HCT116 (cell line): Measurements from ENCODE around the gene CCDC88C. TPM values are rescaled to one million over a fixed set of nuclear protein-coding genes. Genes with fewer than 3 reads are reported as not detected.

Experiments used
- ATAC-seq: fragments of 200-7000 bp; cut with Tn5 transposase; 2 replicates; pipeline ENCODE4 v1.9.1; 2020; ENCODE audit warnings: mild to moderate bottlenecking, moderate library complexity
- BruUV-seq: library from RNA; stranded (reverse); fragments of 400-500 nt; replicated peaks from 2 replicates; lab custom pipeline; 2021; lab: Mats Ljungman, UMichigan
- CTCF ChIA-PET: fragments of 300-600 bp; sonication (Branson Sonifier 250); formaldehyde crosslinking; loops from one replicate; lab custom pipeline; 2021; ENCODE audit warnings: antibody characterized with exemption; lab: Charles Lee
- POLR2A ChIA-PET: fragments of 300-600, 350-600 bp; sonication (Branson Sonifier 250); formaldehyde crosslinking; loops from one replicate; lab custom pipeline; 2021; ENCODE audit warnings: antibody characterized with exemption; lab: Charles Lee
- RAD21 ChIA-PET, 2 experiments: fragments of 300-600 bp; sonication (Branson Sonifier 250); formaldehyde crosslinking; loops; one replicate each; lab custom pipeline; 2023; ENCODE audit warnings: low total read pairs in 2 of 2; ENCODE audit not compliant: uncharacterized antibody in 2 of 2, unreplicated experiment in 2 of 2, low non-redundant PET in 1 of 2; lab: Charles Lee
- DNase-seq: peaks from one replicate; pipeline ENCODE4 v3.0.0-alpha.2; 2010; ENCODE audit warnings: low read depth, low spot score
- H2AFZ ChIP-seq: fragments of 200-600 bp; shearing (Covaris generic), sonication (generic); 2 replicates; pipeline ENCODE4 v1.6.1; 2017; ENCODE audit warnings: low read depth, mixed run types, mixed read lengths, antibody characterized with exemption, low read length; ENCODE audit not compliant: poor library complexity, severe bottlenecking
- H3K27ac ChIP-seq: 2 replicates; pipeline ENCODE4 v1.5.1; 2012; ENCODE audit warnings: low read depth, low read length
- H3K27me3 ChIP-seq: fragments of 200-600 bp; sonication (generic); 2 replicates; pipeline ENCODE4 v1.6.1; 2016; ENCODE audit warnings: mixed run types, low read length, mixed read lengths; ENCODE audit not compliant: insufficient read depth
- H3K36me3 ChIP-seq, 2 experiments: fragments of 200-500 bp in 1 of 2; fragments of 200-600 bp in 1 of 2; sonication (Bioruptor generic) in 1 of 2; sonication (generic) in 1 of 2; 2 replicates each; pipeline versions ENCODE4 v1.5.1 to v1.6.1; 2014 to 2016; ENCODE audit warnings: low read length in 2 of 2, inconsistent platforms in 1 of 2, mixed read lengths in 1 of 2, mixed run types in 1 of 2; ENCODE audit not compliant: insufficient read depth in 2 of 2, control insufficient read depth in 1 of 2
- H3K4me1 ChIP-seq, 2 experiments: fragments of 200-600 bp in 1 of 2; sonication (generic) in 1 of 2; 2 replicates each; pipeline versions ENCODE4 v1.5.1 to v1.6.1; 2012 to 2017; ENCODE audit warnings: low read length in 2 of 2, inconsistent platforms in 1 of 2, mild to moderate bottlenecking in 1 of 2, mixed read lengths in 1 of 2, mixed run types in 1 of 2, moderate library complexity in 1 of 2; ENCODE audit not compliant: insufficient read depth in 2 of 2, control insufficient read depth in 1 of 2
- H3K4me2 ChIP-seq: fragments of 200-600 bp; sonication (generic); 2 replicates; pipeline ENCODE4 v1.6.1; 2017; ENCODE audit warnings: mixed run types, low read length, mixed read lengths
- H3K4me3 ChIP-seq, 2 experiments: fragments of 200-600 bp in 1 of 2; sonication (generic) in 1 of 2; replicated peaks in 1 of 2; 2 replicates each; pipeline ENCODE4 v1.5.1; 2011 to 2016; ENCODE audit warnings: low read length in 2 of 2, control low read depth in 1 of 2, low read depth in 1 of 2, mild to moderate bottlenecking in 1 of 2, mixed read lengths in 1 of 2, mixed run types in 1 of 2
- H3K79me2 ChIP-seq: fragments of 200-600 bp; sonication (generic); 2 replicates; pipeline ENCODE4 v1.6.1; 2017; ENCODE audit warnings: mild to moderate bottlenecking, mixed run types, low read length, moderate library complexity, mixed read lengths; ENCODE audit not compliant: insufficient read depth
- H3K9ac ChIP-seq: fragments of 200-600 bp; sonication (generic); 2 replicates; pipeline ENCODE4 v1.6.1; 2016; ENCODE audit warnings: low read length, mixed read lengths
- H3K9me2 ChIP-seq: fragments of 200-600 bp; sonication (generic), shearing (Covaris generic); 2 replicates; pipeline ENCODE4 v1.6.1; 2017; ENCODE audit warnings: mixed run types, mild to moderate bottlenecking, moderate library complexity; ENCODE audit not compliant: insufficient read depth
- H3K9me3 ChIP-seq, 2 experiments: fragments of 200-500 bp in 1 of 2; fragments of 200-600 bp in 1 of 2; sonication (Bioruptor generic) in 1 of 2; sonication (generic) in 1 of 2; 2 replicates each; pipeline ENCODE4 v1.6.1; 2014 to 2017; ENCODE audit warnings: low read length in 2 of 2, mixed read lengths in 2 of 2, inconsistent platforms in 1 of 2, low read depth in 1 of 2, mild to moderate bottlenecking in 1 of 2, mixed run types in 1 of 2, moderate library complexity in 1 of 2; ENCODE audit not compliant: control insufficient read depth in 1 of 2, insufficient read depth in 1 of 2
- H4K20me1 ChIP-seq: fragments of 200-600 bp; sonication (generic), shearing (Covaris generic); 2 replicates; pipeline ENCODE4 v1.6.1; 2017; ENCODE audit warnings: mixed run types, mild to moderate bottlenecking, moderate library complexity; ENCODE audit not compliant: insufficient read depth
- CBX3 ChIP-seq: IDR thresholded peaks from 2 replicates; pipeline ENCODE4 v1.6.1; 2012; ENCODE audit warnings: low read depth
- CEBPB ChIP-seq: IDR thresholded peaks from 2 replicates; pipeline ENCODE4 v1.6.1; 2012; ENCODE audit warnings: low read depth
- EGR1 ChIP-seq: IDR thresholded peaks from 2 replicates; pipeline ENCODE4 v1.6.1; 2012; ENCODE audit warnings: low read depth
- EZH2phosphoT487 ChIP-seq: fragments of 200-600 bp; IDR thresholded peaks from 2 replicates; pipeline ENCODE4 v1.6.1; 2018; ENCODE audit warnings: antibody characterized with exemption, borderline replicate concordance
- FOSL1 ChIP-seq: IDR thresholded peaks from 2 replicates; pipeline ENCODE4 v1.6.1; 2012; ENCODE audit warnings: low read depth
- JUND ChIP-seq: IDR thresholded peaks from 2 replicates; pipeline ENCODE4 v1.6.1; 2012
- POLR2A ChIP-seq: IDR thresholded peaks from 2 replicates; pipeline ENCODE4 v1.7.0; 2011; ENCODE audit warnings: borderline replicate concordance; ENCODE audit not compliant: insufficient read depth, insufficient read length; ENCODE audit errors: extremely low read depth
- POLR2AphosphoS5 ChIP-seq: IDR thresholded peaks from 2 replicates; pipeline ENCODE4 v1.6.1; 2011; ENCODE audit warnings: mild to moderate bottlenecking, low read depth, low read length, moderate library complexity
- SIN3A ChIP-seq: IDR thresholded peaks from 2 replicates; pipeline ENCODE4 v1.6.1; 2012; ENCODE audit warnings: low read depth
- SP1 ChIP-seq: IDR thresholded peaks from 2 replicates; pipeline ENCODE4 v1.6.1; 2012; ENCODE audit warnings: low read depth
- SRF ChIP-seq: IDR thresholded peaks from 2 replicates; pipeline ENCODE4 v1.6.1; 2012; ENCODE audit warnings: low read depth
- ZFX ChIP-seq: fragments of 450-650 bp; IDR thresholded peaks from 2 replicates; pipeline ENCODE4 v1.6.1; 2017
- ZNF274 ChIP-seq: fragments of 200-500 bp; sonication (Bioruptor generic); IDR thresholded peaks from 2 replicates; pipeline ENCODE4 v1.6.1; 2014; ENCODE audit warnings: mild to moderate bottlenecking, low read depth, low read length, inconsistent platforms
- intact Hi-C: fragments of 100-400 bp; cut with micrococcal nuclease; formaldehyde crosslinking; loops from 2 replicates; pipeline ENCODE4 v1.10.0; 2022
- total RNA-seq: library from RNA; stranded (reverse); gene quantifications from one replicate; pipeline ENCODE4 v1.2.1, GENCODE V29; 2021; ENCODE audit not compliant: unreplicated experiment
- TF ChIP-seq, protein P1 (sequence below): IDR thresholded peaks from 2 replicates; pipeline ENCODE4 v1.6.1; 2012
- TF ChIP-seq, protein P2 (sequence below): IDR thresholded peaks from 2 replicates; pipeline ENCODE4 v1.6.1; 2011; ENCODE audit warnings: mild to moderate bottlenecking, low read length, moderate library complexity; ENCODE audit not compliant: insufficient replicate concordance; ENCODE audit errors: extremely low read depth
- TF ChIP-seq, protein P3 (sequence below), 3 experiments: fragments of 200-600 bp in 1 of 3; sonication (generic) in 1 of 3; IDR thresholded peaks in 2 of 3; conservative IDR thresholded peaks in 1 of 3; 2 replicates each; pipeline ENCODE4 v1.5.1; 2012 to 2017; ENCODE audit warnings: low read depth in 2 of 3, low read length in 2 of 3, antibody characterized with exemption in 1 of 3, borderline replicate concordance in 1 of 3, control low read depth in 1 of 3, mild to moderate bottlenecking in 1 of 3, mixed read lengths in 1 of 3, mixed run types in 1 of 3, moderate library complexity in 1 of 3; ENCODE audit not compliant: insufficient read depth in 1 of 3
- TF ChIP-seq, protein P4 (sequence below): IDR thresholded peaks from 2 replicates; pipeline ENCODE4 v1.6.1; 2012
- TF ChIP-seq, protein P5 (sequence below): IDR thresholded peaks from 2 replicates; pipeline ENCODE4 v1.6.1; 2012; ENCODE audit warnings: low read depth

Gene CCDC88C
- total RNA-seq, 1 experiment from 2014 or later: 20.8 TPM

DNA sequence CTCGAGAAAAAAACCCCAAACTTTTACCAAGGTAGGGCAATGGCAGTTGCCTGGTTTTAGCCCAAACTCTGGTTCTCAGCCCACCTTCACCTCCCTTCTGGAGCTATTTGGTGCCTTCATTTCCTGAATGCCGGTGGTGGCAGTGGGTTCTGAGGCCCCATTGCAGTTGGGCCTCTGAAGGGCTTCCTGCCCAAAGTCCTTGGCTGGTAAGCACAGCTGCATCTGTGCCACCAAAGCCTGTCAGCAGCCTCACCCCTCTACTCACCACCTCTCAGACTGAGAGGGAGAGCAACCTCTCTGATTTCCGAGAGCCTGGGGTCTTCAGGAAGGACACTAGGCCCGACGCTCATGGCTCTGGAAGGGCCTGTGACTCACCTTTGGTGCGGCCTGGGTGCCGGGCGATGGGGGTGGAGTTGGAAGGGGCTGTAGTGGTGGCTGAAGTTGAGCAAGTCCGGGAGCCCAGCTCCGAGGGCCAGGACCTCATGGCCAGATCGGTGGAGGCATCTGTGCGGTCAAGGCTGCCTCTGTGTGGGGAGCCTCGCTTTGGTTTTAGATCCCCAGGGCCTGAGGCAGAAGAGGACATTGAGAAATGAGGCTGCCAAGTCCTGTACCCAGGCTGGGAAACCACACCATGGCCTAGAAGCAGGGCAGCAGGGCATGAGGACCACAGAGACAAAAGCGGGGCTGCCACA lies 134.5 kb downstream of the CCDC88C start:
- H3K4me2 ChIP-seq: no peak overlapping the region
- ChIA-PET RAD21 (no interaction called here), CTCF (no interaction called here), POLR2A (no interaction called here)
- H3K4me1 ChIP-seq: no peaks in the 10 kb centered on the region; a peak in 1 of 4 replicates
- ATAC-seq: no peak
- H3K36me3 ChIP-seq: peaks cover 0 to 3% of the 10 kb centered on the region in 2 experiments; a peak in 2 of 4 replicates
- H3K79me2 ChIP-seq: no peaks in the 10 kb centered on the region
- TF ChIP-seq, protein P1, sequence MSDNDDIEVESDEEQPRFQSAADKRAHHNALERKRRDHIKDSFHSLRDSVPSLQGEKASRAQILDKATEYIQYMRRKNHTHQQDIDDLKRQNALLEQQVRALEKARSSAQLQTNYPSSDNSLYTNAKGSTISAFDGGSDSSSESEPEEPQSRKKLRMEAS: no peak
- TF ChIP-seq CBX3 (no peak), SIN3A (no peak), EGR1 (no peak), FOSL1 (no peak), ZFX (no peak), SP1 (no peak), JUND (no peak), POLR2AphosphoS5 (no peak), ZNF274 (no peak), EZH2phosphoT487 (no peak), POLR2A (no peak), SRF (no peak), CEBPB (no peak)
- TF ChIP-seq, protein P2, sequence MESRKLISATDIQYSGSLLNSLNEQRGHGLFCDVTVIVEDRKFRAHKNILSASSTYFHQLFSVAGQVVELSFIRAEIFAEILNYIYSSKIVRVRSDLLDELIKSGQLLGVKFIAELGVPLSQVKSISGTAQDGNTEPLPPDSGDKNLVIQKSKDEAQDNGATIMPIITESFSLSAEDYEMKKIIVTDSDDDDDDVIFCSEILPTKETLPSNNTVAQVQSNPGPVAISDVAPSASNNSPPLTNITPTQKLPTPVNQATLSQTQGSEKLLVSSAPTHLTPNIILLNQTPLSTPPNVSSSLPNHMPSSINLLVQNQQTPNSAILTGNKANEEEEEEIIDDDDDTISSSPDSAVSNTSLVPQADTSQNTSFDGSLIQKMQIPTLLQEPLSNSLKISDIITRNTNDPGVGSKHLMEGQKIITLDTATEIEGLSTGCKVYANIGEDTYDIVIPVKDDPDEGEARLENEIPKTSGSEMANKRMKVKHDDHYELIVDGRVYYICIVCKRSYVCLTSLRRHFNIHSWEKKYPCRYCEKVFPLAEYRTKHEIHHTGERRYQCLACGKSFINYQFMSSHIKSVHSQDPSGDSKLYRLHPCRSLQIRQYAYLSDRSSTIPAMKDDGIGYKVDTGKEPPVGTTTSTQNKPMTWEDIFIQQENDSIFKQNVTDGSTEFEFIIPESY: no peak
- TF ChIP-seq, protein P3, sequence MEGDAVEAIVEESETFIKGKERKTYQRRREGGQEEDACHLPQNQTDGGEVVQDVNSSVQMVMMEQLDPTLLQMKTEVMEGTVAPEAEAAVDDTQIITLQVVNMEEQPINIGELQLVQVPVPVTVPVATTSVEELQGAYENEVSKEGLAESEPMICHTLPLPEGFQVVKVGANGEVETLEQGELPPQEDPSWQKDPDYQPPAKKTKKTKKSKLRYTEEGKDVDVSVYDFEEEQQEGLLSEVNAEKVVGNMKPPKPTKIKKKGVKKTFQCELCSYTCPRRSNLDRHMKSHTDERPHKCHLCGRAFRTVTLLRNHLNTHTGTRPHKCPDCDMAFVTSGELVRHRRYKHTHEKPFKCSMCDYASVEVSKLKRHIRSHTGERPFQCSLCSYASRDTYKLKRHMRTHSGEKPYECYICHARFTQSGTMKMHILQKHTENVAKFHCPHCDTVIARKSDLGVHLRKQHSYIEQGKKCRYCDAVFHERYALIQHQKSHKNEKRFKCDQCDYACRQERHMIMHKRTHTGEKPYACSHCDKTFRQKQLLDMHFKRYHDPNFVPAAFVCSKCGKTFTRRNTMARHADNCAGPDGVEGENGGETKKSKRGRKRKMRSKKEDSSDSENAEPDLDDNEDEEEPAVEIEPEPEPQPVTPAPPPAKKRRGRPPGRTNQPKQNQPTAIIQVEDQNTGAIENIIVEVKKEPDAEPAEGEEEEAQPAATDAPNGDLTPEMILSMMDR (IDR thresholded peaks at IDR 0.05 in 2 of 3, conservative IDR thresholded peaks at IDR 0.05 in 1 of 3; ENCODE audit: borderline replicate concordance in 1 of 3, insufficient read depth in 1 of 3, low read depth in 2 of 3, low read length in 2 of 3): no peak
- TF ChIP-seq, protein P4, sequence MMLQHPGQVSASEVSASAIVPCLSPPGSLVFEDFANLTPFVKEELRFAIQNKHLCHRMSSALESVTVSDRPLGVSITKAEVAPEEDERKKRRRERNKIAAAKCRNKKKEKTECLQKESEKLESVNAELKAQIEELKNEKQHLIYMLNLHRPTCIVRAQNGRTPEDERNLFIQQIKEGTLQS: no peak
- TF ChIP-seq, protein P5, sequence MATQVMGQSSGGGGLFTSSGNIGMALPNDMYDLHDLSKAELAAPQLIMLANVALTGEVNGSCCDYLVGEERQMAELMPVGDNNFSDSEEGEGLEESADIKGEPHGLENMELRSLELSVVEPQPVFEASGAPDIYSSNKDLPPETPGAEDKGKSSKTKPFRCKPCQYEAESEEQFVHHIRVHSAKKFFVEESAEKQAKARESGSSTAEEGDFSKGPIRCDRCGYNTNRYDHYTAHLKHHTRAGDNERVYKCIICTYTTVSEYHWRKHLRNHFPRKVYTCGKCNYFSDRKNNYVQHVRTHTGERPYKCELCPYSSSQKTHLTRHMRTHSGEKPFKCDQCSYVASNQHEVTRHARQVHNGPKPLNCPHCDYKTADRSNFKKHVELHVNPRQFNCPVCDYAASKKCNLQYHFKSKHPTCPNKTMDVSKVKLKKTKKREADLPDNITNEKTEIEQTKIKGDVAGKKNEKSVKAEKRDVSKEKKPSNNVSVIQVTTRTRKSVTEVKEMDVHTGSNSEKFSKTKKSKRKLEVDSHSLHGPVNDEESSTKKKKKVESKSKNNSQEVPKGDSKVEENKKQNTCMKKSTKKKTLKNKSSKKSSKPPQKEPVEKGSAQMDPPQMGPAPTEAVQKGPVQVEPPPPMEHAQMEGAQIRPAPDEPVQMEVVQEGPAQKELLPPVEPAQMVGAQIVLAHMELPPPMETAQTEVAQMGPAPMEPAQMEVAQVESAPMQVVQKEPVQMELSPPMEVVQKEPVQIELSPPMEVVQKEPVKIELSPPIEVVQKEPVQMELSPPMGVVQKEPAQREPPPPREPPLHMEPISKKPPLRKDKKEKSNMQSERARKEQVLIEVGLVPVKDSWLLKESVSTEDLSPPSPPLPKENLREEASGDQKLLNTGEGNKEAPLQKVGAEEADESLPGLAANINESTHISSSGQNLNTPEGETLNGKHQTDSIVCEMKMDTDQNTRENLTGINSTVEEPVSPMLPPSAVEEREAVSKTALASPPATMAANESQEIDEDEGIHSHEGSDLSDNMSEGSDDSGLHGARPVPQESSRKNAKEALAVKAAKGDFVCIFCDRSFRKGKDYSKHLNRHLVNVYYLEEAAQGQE: no peak
- DNase-seq: no peak
- H2AFZ ChIP-seq: no peak overlapping the region
- no peak overlapping the region for H3K9ac ChIP-seq
- no TSS peak for BruUV-seq
- intact Hi-C loops: no loop called here
- no peaks in the 10 kb centered on the region for H3K27me3 ChIP-seq
- no peaks in the 10 kb centered on the region for H4K20me1 ChIP-seq
- no peaks in the 10 kb centered on the region for H3K9me2 ChIP-seq
- no peak overlapping the region for H3K27ac ChIP-seq
- H3K9me3 ChIP-seq: no peaks in the 10 kb centered on the region
- H3K4me3 ChIP-seq: no peak overlapping the region
